ENCODE results near the gene RNASEH1. TPM values are rescaled to one million over a fixed set of nuclear protein-coding genes. Genes with fewer than 3 reads are reported as not detected.

Gene RNASEH1
- total and polyA plus RNA-seq, 7 donors = 11.5 to 45.6 (median 21.1) TPM

DNA sequence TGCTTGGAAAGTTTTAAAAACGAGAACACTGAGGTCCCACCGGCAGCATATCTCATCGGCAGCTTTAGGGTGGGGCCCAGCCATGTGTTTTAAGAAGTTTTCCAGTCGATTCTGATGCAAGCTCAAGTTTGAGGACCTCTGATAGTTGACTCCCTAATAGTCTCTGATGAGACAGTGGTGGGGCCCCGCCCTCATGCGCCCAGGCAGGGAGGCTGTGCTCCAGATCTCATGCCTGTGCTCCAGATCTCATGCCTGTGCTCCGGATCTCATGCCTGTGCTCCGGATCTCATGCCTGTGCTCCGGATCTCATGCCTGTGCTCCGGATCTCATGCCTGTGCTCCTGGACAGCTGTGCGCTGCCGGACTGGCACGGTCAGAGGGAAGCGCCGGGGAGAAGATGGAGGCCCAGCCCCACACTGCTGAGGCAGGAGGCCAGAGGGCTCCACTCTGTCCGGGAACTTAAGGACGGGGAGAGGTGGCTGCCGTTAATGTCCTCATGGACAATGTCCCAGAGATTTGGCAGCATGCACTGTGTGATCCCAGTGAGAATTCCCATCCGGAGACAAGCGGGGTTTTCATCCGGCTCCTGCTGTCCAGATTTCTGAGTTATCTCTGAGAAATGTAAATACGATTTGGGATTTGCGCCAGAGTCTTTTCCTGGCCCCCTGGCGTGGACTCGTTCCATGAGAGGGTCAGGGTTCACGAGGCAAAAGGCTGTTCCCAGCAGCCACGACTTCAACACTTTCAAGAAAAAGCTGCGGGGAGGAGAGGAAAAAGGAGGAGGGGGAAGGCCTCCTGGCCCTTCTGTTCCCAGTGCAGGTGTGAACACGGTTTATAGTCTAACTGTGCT is 27.4 kb upstream of the RNASEH1 start:
- Histone ChIP-seq H3K36me3 (ENCODE audit: insufficient read depth in 1 of 2, low read depth in 1 of 2) (peaks cover 7 to 41% of the 10 kb centered on the region in 2 donors), H3K27me3 (ENCODE audit: insufficient read depth in 3 of 3, low read length in 2 of 3) (no peaks in the 10 kb centered on the region), H3K27ac (peak overlapping the region; percentile 64), H3K4me1 (peaks cover 3% of the 10 kb centered on the region), H3K4me3 (peak overlapping the region; percentile 12), H3K9me3 (no peaks in the 10 kb centered on the region)
- DNase-seq = peak; percentile 50 to 76
- peak; percentile 19 to 69 (median 59) for ATAC-seq
- 48 to 57% (median 51%) methylated on average over 29 of the region's 29 CpGs for WGBS, 3 donors
- intact Hi-C loops (cut with DNase I) = no loop called here
- TF ChIP-seq, protein P1, sequence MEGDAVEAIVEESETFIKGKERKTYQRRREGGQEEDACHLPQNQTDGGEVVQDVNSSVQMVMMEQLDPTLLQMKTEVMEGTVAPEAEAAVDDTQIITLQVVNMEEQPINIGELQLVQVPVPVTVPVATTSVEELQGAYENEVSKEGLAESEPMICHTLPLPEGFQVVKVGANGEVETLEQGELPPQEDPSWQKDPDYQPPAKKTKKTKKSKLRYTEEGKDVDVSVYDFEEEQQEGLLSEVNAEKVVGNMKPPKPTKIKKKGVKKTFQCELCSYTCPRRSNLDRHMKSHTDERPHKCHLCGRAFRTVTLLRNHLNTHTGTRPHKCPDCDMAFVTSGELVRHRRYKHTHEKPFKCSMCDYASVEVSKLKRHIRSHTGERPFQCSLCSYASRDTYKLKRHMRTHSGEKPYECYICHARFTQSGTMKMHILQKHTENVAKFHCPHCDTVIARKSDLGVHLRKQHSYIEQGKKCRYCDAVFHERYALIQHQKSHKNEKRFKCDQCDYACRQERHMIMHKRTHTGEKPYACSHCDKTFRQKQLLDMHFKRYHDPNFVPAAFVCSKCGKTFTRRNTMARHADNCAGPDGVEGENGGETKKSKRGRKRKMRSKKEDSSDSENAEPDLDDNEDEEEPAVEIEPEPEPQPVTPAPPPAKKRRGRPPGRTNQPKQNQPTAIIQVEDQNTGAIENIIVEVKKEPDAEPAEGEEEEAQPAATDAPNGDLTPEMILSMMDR (IDR thresholded peaks at IDR 0.05) = no peak

DNA sequence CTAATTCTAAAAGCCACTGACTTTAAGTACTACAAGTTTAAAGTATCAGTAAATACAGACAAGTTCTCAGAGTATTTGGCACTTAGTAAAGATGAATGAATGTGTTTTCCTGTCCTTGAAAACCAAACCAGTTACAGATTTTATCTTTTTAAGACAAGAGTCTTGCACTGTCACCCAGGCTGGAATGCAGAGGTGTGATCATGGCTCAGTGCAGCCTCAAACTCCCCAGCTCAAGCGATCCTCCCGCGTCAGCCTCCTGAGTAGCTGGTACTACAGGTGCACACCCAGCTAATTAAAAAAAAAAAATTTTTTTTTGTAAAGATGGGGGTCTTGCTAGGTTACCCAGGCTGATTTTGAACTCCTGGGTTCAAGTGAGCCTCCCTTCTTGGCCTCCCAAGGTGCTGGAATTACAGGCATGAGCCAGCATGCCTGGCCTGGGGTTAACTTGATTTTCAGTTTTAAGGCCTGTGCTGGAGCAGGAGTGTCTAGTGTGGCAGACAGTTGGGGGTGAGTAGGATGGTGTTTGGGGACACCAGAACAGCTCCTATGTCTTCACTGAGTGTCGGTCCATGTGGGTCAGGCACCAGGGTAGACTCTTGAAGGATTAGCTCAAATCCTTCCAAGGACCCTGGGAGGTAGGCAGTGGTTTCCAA is 26.6 kb upstream of the RNASEH1 start:
- TF ChIP-seq, protein P1 (IDR thresholded peaks at IDR 0.05) = no peak
- DNase-seq = no peak
- H3K4me3 ChIP-seq = peak overlapping the region; percentile 12
- no peaks in the 10 kb centered on the region for H3K9me3 ChIP-seq
- ATAC-seq = peak in 3 of 4 donors; percentile 5 to 19 (median 12)
- WGBS, 3 donors = 47 to 78% (median 63%) methylated on average over 3 to 4 of the region's 4 CpGs
- H3K4me1 ChIP-seq = peaks cover 3% of the 10 kb centered on the region
- intact Hi-C loops (cut with DNase I) = no loop called here
- peaks cover 15 to 48% of the 10 kb centered on the region in 2 donors for H3K36me3 ChIP-seq (ENCODE audit: insufficient read depth in 1 of 2, low read depth in 1 of 2)
- no peaks in the 10 kb centered on the region for H3K27me3 ChIP-seq (ENCODE audit: insufficient read depth in 3 of 3, low read length in 2 of 3)
- H3K27ac ChIP-seq = peak overlapping the region; percentile 64

DNA sequence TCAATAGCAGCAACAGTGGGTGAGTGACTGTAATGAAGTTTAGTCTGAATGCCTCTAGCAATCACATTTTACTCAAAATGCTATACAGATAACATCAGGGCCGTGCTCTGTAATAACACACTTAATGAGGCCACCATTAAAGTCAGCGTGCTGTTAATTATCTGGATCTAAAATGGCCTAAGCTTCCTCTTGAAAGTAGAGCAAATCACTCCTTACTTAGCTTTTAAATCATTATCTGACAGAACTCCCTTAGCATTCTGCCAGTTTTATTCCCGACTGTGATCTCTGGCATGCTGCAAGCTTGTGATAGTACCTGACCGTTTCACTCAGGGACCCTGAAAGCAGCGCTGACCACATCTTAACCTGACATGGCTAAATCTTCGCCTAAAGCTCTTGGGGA is 25.9 kb upstream of the RNASEH1 start:
- no peaks in the 10 kb centered on the region for H3K9me3 ChIP-seq
- H3K4me1 ChIP-seq = peaks cover 3% of the 10 kb centered on the region
- peaks cover 15 to 55% of the 10 kb centered on the region in 2 donors for H3K36me3 ChIP-seq (ENCODE audit: insufficient read depth in 1 of 2, low read depth in 1 of 2)
- ATAC-seq (no peak), DNase-seq (no peak)
- H3K27ac ChIP-seq = no peak overlapping the region
- TF ChIP-seq, protein P1 (IDR thresholded peaks at IDR 0.05) = no peak
- WGBS, 3 donors = 79 to 80% (median 80%) methylated on average over 6 of the region's 6 CpGs
- intact Hi-C loops (cut with DNase I) = no loop called here
- H3K4me3 ChIP-seq = no peak overlapping the region
- H3K27me3 ChIP-seq (ENCODE audit: insufficient read depth in 3 of 3, low read length in 2 of 3) = no peaks in the 10 kb centered on the region

DNA sequence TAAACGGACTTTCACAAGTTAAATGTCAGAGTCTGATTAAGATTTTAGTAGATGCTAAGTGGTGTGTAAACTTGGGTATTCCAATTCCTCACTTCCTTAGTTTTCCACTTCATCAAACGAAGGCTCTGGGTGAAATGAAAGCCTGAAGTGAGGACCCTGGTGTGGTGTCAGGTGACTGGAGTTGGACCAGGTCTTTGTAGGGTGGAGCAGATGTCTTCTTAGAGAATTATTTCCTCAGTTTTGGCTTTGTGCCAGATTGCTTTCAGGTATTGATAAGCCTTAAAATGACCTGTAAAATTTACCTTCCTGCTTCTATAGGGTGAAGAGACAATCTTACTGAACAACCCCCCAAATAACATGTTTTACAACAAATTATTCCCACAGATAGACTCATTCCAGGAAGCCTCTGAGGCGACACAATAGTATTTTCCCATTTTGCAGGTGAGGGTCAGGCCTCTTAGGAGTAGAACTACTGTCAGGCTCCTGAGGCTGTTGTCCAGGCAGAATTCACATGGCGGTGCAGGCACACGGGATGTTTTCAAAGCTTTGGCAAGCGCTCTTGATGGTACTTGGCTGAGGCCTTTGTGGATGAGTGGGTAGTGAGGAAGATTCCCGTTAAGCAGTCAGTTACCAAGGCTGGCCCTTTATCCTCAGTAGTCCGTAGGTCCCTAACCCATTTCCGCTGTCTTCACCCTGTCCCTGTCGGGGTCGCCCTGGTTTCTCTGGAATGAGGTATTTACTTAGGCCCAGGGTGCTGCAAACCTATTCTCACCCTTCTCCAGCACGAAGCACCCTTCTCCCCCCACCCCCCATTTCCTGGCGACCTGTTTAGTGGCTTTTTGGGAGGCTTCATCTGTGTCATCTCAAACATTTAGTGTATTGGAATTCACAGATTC is 23.5 kb upstream of the RNASEH1 start:
- Histone ChIP-seq H3K9me3 (no peaks in the 10 kb centered on the region), H3K27me3 (ENCODE audit: insufficient read depth in 3 of 3, low read length in 2 of 3) (no peaks in the 10 kb centered on the region), H3K36me3 (ENCODE audit: insufficient read depth in 1 of 2, low read depth in 1 of 2) (peaks cover 19 to 79% of the 10 kb centered on the region in 2 donors), H3K4me3 (no peak overlapping the region), H3K27ac (no peak overlapping the region), H3K4me1 (peaks cover 23% of the 10 kb centered on the region)
- no peak for DNase-seq
- TF ChIP-seq, protein P1 (IDR thresholded peaks at IDR 0.05) = no peak
- intact Hi-C loops (cut with DNase I) = no loop called here
- WGBS, 3 donors = 79 to 87% (median 84%) methylated on average over 13 of the region's 13 CpGs
- peak in 1 of 4 donors; percentile 14 for ATAC-seq

All from psoas muscle (tissue), 8 donors.